Thymus (tissue), 11 donors: ENCODE measurements around the gene SH3RF3. TPM values are rescaled to one million over a fixed set of nuclear protein-coding genes. Genes with fewer than 3 reads are reported as not detected.

Experiments
- DNase-seq, 9 donors: peaks; one replicate each; pipeline ENCODE4 v3.0.0-alpha.2; 2013; ENCODE audit warnings: low spot score in 9 of 9, low read depth in 6 of 9, missing footprints in 1 of 9
- H3K27ac ChIP-seq, 2 donors: one replicate each; pipeline ENCODE4 v1.5.1; 2013; ENCODE audit warnings: control low read depth in 1 of 2, low read depth in 1 of 2, low read length in 1 of 2, mild to moderate bottlenecking in 1 of 2, moderate library complexity in 1 of 2
- H3K27me3 ChIP-seq, 2 donors: one replicate each; pipeline ENCODE4 v1.5.1; 2013; ENCODE audit warnings: low read length in 1 of 2; ENCODE audit not compliant: control insufficient read depth in 2 of 2, insufficient read depth in 1 of 2
- H3K36me3 ChIP-seq, 2 donors: one replicate each; pipeline ENCODE4 v1.5.1; 2013; ENCODE audit warnings: low read length in 1 of 2, mild to moderate bottlenecking in 1 of 2, moderate library complexity in 1 of 2; ENCODE audit not compliant: control insufficient read depth in 2 of 2, insufficient read depth in 2 of 2
- H3K4me1 ChIP-seq, 2 donors: one replicate each; pipeline ENCODE4 v1.5.1; 2013; ENCODE audit warnings: low read length in 2 of 2; ENCODE audit not compliant: control insufficient read depth in 2 of 2, insufficient read depth in 2 of 2
- H3K4me3 ChIP-seq, 2 donors: one replicate each; pipeline ENCODE4 v1.5.1; 2013; ENCODE audit warnings: low read length in 2 of 2, control low read depth in 1 of 2, mild to moderate bottlenecking in 1 of 2
- H3K9me3 ChIP-seq, 2 donors: one replicate each; pipeline ENCODE4 v1.5.1; 2013; ENCODE audit warnings: low read length in 1 of 2, mild to moderate bottlenecking in 1 of 2; ENCODE audit not compliant: control insufficient read depth in 2 of 2, insufficient read depth in 1 of 2
- whole genome bisulfite sequencing: extraction: QIAGEN DNeasy Blood & Tissue Kit; methylation state at CpG from one replicate; pipeline ENCODE4 v1.1.7; 2013; 5-methylcytosine and 5-hydroxymethylcytosine counted together
- polyA plus RNA-seq: library from polyadenylated mRNA; stranded (reverse); fragments of 200-250 nt; gene quantifications from one replicate; pipeline ENCODE4 v1.2.3, GENCODE V29; 2013
- total RNA-seq: library from RNA; stranded (reverse); fragments of 120-200 nt; gene quantifications from one replicate; pipeline ENCODE4 v1.2.4, GENCODE V29; 2013
- donor health status: healthy.

SH3RF3 gene
- total and polyA plus RNA-seq, 2 donors: 3.2 to 8.2 TPM

DNA sequence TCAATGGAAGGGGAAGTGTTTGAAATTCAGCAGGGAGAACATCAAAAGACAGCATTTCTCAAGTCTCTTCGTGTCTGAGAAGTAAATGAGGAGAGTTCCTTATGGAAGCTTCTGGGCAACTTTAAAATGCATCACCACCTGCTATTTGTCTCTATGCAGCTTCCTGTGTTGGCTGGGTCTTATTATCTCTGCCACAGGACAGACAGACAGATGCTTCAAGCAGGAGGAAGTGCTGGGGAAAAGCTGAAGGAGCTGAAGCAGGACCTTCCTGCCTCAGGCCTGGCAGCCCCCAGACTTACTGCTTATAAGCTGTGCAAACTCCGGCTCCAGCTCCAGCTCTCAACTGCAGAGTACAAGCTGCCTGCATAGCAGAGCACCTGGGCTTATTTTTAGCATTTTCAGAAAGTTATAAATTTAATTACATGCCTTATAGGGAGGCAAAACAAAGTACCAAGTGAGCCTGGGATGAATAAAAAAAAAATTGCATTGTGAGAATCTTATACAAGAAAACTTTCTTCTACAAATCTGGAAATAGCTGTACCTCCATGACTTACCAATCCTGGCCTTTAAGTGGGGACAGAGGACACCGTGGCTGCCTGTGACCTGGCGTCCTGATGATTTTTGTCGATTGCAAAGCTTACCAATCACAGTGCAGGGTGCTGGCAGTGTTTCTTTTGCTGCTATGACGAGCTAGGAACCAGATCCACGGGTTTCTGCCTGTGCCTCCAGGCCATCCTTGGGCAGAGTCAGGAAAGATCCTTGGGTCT, 278.5 kb downstream of the SH3RF3 start:
- no peak for DNase-seq
- no peak overlapping the region for H3K4me3 ChIP-seq
- H3K27ac ChIP-seq: no peak overlapping the region
- H3K27me3 ChIP-seq: peaks cover 0 to 5% of the 10 kb centered on the region in 2 donors
- peaks cover 0 to 6% of the 10 kb centered on the region in 2 donors for H3K4me1 ChIP-seq
- WGBS: 78% methylated on average over 7 of the region's 7 CpGs
- no peaks in the 10 kb centered on the region for H3K9me3 ChIP-seq
- no peaks in the 10 kb centered on the region for H3K36me3 ChIP-seq

DNA sequence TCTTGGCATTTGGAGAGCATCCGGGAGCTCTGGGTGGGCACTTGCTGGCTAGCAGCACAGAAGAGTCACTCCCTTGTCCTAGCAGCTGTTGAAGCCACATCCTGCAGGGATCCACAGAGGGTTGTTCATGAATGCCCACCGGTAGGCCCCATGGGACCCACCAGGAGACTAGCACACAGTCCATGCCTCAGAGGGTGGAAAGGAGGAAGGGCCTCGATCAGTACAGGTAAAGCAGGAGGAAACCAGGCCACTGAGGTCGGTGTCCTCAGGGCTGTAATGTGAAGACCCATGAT, 279.0 kb downstream of the SH3RF3 start:
- WGBS: 95% methylated on average over 4 of the region's 4 CpGs
- no peaks in the 10 kb centered on the region for H3K36me3 ChIP-seq
- H3K27me3 ChIP-seq: peaks cover 0 to 5% of the 10 kb centered on the region in 2 donors
- peaks cover 0 to 6% of the 10 kb centered on the region in 2 donors for H3K4me1 ChIP-seq
- no peak overlapping the region for H3K27ac ChIP-seq
- H3K9me3 ChIP-seq: no peaks in the 10 kb centered on the region
- DNase-seq: no peak
- no peak overlapping the region for H3K4me3 ChIP-seq

GRCh38 chr2:109409321-109410038, 280.5 kb downstream of the SH3RF3 start:
- Histone ChIP-seq H3K4me3 (no peak overlapping the region), H3K4me1 (peaks cover 0 to 6% of the 10 kb centered on the region in 2 donors), H3K36me3 (no peaks in the 10 kb centered on the region), H3K27me3 (no peaks in the 10 kb centered on the region), H3K27ac (no peak overlapping the region), H3K9me3 (no peaks in the 10 kb centered on the region)
- DNase-seq: no peak
- WGBS: 81% methylated on average over 13 of the region's 13 CpGs

GRCh38 chr2:109410039-109410815, 281.2 kb downstream of the SH3RF3 start:
- Histone ChIP-seq H3K9me3 (no peaks in the 10 kb centered on the region), H3K36me3 (no peaks in the 10 kb centered on the region), H3K4me3 (no peak overlapping the region), H3K27ac (no peak overlapping the region), H3K4me1 (peaks cover 0 to 6% of the 10 kb centered on the region in 2 donors), H3K27me3 (no peaks in the 10 kb centered on the region)
- DNase-seq: no peak
- WGBS: 95% methylated on average over 22 of the region's 22 CpGs

DNA sequence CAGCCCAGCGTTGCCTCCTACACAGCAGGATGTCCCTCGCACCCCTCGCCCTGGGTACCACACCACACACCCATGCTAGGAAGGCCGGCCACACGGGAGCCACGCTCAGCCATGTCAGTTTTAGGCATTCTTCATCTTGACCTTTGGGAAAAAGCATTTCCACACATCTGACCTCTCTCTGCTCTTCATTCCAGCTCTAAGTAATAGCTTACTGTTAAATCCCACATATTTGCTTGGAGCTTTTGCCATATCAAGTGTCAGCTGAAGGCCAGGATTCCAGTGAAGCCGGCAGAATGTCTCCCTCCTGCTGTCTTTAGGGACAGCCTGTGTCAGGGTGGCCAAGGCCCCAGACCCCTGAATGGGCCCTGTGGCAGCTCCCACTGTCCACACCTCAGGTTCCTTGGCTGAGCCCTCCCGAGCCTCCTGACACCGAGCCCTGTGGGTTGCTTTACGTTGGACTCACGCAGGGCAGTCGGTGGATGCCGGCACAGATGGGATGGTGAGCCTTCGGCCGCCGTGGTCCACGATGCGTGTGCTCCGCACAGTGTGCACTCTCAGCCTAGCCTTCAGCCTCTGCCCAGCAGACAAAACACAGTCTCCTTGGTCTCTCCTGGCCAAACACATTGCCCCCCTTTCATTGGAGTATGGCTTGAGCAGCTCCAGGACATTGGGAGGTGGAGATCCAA, 282.8 kb downstream of the SH3RF3 start:
- 92% methylated on average over 19 of the region's 19 CpGs for WGBS
- Histone ChIP-seq H3K4me3 (no peak overlapping the region), H3K9me3 (no peaks in the 10 kb centered on the region), H3K27me3 (no peaks in the 10 kb centered on the region), H3K36me3 (no peaks in the 10 kb centered on the region), H3K4me1 (peaks cover 0 to 6% of the 10 kb centered on the region in 2 donors), H3K27ac (no peak overlapping the region)
- DNase-seq: no peak

GRCh38 chr2:109415581-109416013, 286.6 kb downstream of the SH3RF3 start:
- Histone ChIP-seq H3K27ac (no peak overlapping the region), H3K27me3 (no peaks in the 10 kb centered on the region), H3K36me3 (no peaks in the 10 kb centered on the region), H3K4me1 (no peaks in the 10 kb centered on the region), H3K4me3 (no peak overlapping the region), H3K9me3 (no peaks in the 10 kb centered on the region)
- WGBS: 94% methylated on average over 7 of the region's 7 CpGs
- DNase-seq: no peak

- H3K27me3 ChIP-seq: no peaks in the 10 kb centered on the region
- 93% methylated on average over 10 of the region's 10 CpGs for WGBS
- no peak for DNase-seq
- no peak overlapping the region for H3K27ac ChIP-seq
- no peaks in the 10 kb centered on the region for H3K4me1 ChIP-seq
- no peak overlapping the region for H3K4me3 ChIP-seq
- H3K9me3 ChIP-seq: no peaks in the 10 kb centered on the region
- H3K36me3 ChIP-seq: no peaks in the 10 kb centered on the region
These were observed 288.8 kb downstream of the SH3RF3 start for GRCh38 chr2:109417701-109418335.

DNA sequence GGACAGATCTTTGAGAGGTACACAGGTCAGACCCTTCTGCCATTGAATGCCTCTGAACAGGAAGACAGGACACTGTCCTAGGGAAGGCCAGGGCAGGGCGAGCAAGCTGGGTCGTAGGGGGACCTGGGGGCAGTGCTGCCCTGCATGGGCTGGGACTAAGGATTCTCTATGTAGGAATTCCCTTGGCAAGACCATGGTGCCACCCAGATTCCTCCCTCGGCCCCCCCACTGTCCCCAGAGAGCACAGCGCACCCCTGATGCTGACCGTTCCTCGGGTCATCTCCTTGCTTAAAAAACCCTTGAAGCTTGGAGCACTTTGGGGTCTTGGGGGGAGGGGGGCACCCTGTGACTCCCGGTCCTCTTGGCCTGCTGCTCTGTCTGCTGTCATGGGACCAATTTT, 289.7 kb downstream of the SH3RF3 start:
- Histone ChIP-seq H3K27me3 (no peaks in the 10 kb centered on the region), H3K27ac (no peak overlapping the region), H3K9me3 (no peaks in the 10 kb centered on the region), H3K36me3 (no peaks in the 10 kb centered on the region), H3K4me1 (no peaks in the 10 kb centered on the region), H3K4me3 (no peak overlapping the region)
- WGBS: 97% methylated on average over 7 of the region's 7 CpGs
- no peak for DNase-seq
